ENCODE results near the gene NOCT.

GRCh38 chr4:139084804-139085093, 69.2 kb downstream of the NOCT start:
- no peak for TF ChIP-seq CTCF (IDR thresholded peaks at IDR 0.05)
- TF ChIP-seq EZH2 (IDR thresholded peaks at IDR 0.05; ENCODE audit: borderline replicate concordance, insufficient read depth, low read depth, low read length, poor library complexity, severe bottlenecking) = no peak

All from B cell (primary cell).